ENCODE results near the gene MACF1. TPM values are rescaled to one million over a fixed set of nuclear protein-coding genes. Genes with fewer than 3 reads are reported as not detected.

The MACF1 gene
- total RNA-seq, 2 donors from 2014 or later: 154 to 355 TPM

DNA sequence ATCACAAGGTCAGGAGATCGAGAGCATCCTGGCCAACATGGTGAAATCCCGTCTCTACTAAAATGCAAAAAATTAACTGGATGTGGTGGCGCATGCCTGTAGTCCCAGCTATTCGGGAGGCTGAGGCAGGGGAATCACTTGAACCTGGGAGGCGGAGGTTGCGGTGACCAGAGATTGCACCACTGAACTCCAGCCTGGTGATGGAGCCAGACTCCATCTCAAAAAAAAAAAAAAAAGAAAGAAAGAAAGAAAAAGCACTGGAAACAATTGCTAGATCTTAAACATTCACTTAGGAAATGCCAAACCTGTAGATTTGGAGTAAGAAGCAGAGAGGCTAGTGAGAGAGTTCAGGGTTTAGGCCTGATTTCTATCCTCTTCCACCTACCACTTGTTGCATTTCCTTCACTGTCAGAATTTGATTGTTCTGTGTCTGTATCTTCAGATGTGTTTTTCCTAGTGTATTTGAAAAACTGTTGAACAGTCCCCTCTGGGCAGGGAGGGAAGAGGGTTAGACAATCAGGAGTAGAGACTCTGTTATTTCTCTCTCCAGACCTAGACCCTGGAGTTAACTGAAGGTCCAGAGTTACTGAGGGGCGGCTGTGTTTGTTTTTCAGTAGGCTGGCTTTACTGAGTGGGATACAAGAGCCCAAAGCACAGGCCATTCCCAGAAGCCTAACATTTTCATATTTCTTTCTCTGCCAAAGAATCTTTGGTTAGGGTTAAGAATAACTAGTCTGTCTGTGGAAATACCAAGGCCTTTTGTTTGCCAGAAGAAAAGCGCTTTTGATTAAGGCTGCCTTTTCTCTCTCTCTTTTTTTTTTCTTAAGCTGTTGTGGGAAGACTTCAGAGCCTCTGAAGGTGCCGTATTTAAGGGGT, 31.1 kb upstream of the MACF1 start:
- no peak overlapping the region for H3K4me3 ChIP-seq
- no peaks in the 10 kb centered on the region for H3K9me3 ChIP-seq
- peak overlapping the region in 1 of 2 donors; percentile 31 for H3K27ac ChIP-seq
- intact Hi-C loops (cut with DNase I): no loop called here
- no peak for DNase-seq (ENCODE audit: low spot score)
- H3K36me3 ChIP-seq: no peaks in the 10 kb centered on the region
- H3K4me1 ChIP-seq (replicated peaks): peaks cover 8% of the 10 kb centered on the region
- H3K27me3 ChIP-seq (replicated peaks; ENCODE audit: insufficient read depth): no peaks in the 10 kb centered on the region
- TF ChIP-seq CTCF (IDR thresholded peaks at IDR 0.05) (no peak), POLR2AphosphoS5 (IDR thresholded peaks at IDR 0.05) (no peak), POLR2A (IDR thresholded peaks at IDR 0.05) (no peak)
- 70% methylated on average over 9 of the region's 9 CpGs for WGBS

DNA sequence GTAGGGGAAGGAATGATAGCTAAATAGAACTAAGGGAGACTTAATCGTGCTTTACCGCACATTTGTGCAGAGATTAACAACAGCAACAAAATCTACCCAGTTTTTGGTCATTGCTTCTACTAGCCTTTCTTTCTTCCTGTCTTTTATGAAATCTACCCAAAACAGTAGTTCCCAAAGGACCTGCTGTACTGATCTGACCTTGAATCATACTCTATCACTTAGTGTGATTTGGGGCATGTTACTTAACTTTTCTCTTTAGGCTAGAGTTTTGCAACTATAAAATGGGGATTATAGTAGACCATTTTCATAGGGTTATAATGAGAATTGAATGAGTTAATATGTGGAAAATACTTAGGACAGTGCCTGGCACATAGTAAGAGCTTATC, 30.5 kb upstream of the MACF1 start:
- Histone ChIP-seq H3K9me3 (no peaks in the 10 kb centered on the region), H3K4me3 (no peak overlapping the region), H3K27me3 (replicated peaks; ENCODE audit: insufficient read depth) (no peaks in the 10 kb centered on the region), H3K27ac (peak overlapping the region in 1 of 2 donors; percentile 31), H3K36me3 (no peaks in the 10 kb centered on the region), H3K4me1 (replicated peaks) (peaks cover 10% of the 10 kb centered on the region)
- TF ChIP-seq POLR2A (IDR thresholded peaks at IDR 0.05) (no peak), POLR2AphosphoS5 (IDR thresholded peaks at IDR 0.05) (no peak), CTCF (IDR thresholded peaks at IDR 0.05) (no peak)
- WGBS: 23% methylated on average over 2 of the region's 2 CpGs
- intact Hi-C loops (cut with DNase I): no loop called here
- no peak for DNase-seq (ENCODE audit: low spot score)

- H3K9me3 ChIP-seq: no peaks in the 10 kb centered on the region
- TF ChIP-seq POLR2AphosphoS5 (IDR thresholded peaks at IDR 0.05) (no peak), CTCF (IDR thresholded peaks at IDR 0.05) (no peak), POLR2A (IDR thresholded peaks at IDR 0.05) (no peak)
- 51% methylated on average over 5 of the region's 5 CpGs for WGBS
- H3K4me1 ChIP-seq (replicated peaks): peaks cover 10% of the 10 kb centered on the region
- intact Hi-C loops (cut with DNase I): no loop called here
- H3K27ac ChIP-seq: peak overlapping the region in 1 of 2 donors; percentile 31
- no peak overlapping the region for H3K4me3 ChIP-seq
- no peaks in the 10 kb centered on the region for H3K27me3 ChIP-seq (replicated peaks; ENCODE audit: insufficient read depth)
- DNase-seq (ENCODE audit: low spot score): no peak
- H3K36me3 ChIP-seq: no peaks in the 10 kb centered on the region
Measured at GRCh38 chr1:39174390-39175081, 30.0 kb upstream of the MACF1 start.

GRCh38 chr1:39177706-39178105, 26.8 kb upstream of the MACF1 start:
- TF ChIP-seq POLR2AphosphoS5 (IDR thresholded peaks at IDR 0.05) (no peak), POLR2A (IDR thresholded peaks at IDR 0.05) (no peak), CTCF (IDR thresholded peaks at IDR 0.05) (no peak)
- Histone ChIP-seq H3K4me1 (replicated peaks) (peaks cover 5% of the 10 kb centered on the region), H3K9me3 (no peaks in the 10 kb centered on the region), H3K27me3 (replicated peaks; ENCODE audit: insufficient read depth) (no peaks in the 10 kb centered on the region), H3K27ac (no peak overlapping the region), H3K36me3 (no peaks in the 10 kb centered on the region), H3K4me3 (no peak overlapping the region)
- intact Hi-C loops (cut with DNase I): no loop called here
- WGBS: 79% methylated on average over 3 of the region's 3 CpGs
- DNase-seq (ENCODE audit: low spot score): no peak

Measured in prostate gland (tissue), 2 donors.